ENCODE results near the gene KLHL11.

DNA sequence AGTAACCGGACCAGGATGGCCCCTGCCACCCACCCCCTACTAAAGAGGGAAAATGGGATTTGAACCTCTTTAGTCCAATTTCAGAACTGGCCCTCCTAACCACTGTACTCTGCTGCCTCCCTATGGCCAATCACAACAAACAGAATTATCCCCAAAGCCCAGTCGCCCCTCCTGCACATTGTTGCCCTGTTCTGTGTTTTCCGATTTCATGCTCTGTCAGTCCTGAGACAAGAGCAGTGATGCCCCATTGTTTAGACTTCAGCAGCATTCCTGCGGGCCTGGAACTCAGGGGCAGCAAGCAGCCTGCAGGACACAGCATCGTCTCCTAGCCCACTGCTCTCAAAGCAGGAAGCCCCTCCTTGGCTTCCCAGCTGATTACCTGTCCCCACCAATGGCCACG is 20.5 kb upstream of the KLHL11 start:
- no peak for TF ChIP-seq POLR2AphosphoS5 (IDR thresholded peaks at IDR 0.05)
- TF ChIP-seq, protein P1, sequence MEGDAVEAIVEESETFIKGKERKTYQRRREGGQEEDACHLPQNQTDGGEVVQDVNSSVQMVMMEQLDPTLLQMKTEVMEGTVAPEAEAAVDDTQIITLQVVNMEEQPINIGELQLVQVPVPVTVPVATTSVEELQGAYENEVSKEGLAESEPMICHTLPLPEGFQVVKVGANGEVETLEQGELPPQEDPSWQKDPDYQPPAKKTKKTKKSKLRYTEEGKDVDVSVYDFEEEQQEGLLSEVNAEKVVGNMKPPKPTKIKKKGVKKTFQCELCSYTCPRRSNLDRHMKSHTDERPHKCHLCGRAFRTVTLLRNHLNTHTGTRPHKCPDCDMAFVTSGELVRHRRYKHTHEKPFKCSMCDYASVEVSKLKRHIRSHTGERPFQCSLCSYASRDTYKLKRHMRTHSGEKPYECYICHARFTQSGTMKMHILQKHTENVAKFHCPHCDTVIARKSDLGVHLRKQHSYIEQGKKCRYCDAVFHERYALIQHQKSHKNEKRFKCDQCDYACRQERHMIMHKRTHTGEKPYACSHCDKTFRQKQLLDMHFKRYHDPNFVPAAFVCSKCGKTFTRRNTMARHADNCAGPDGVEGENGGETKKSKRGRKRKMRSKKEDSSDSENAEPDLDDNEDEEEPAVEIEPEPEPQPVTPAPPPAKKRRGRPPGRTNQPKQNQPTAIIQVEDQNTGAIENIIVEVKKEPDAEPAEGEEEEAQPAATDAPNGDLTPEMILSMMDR (IDR thresholded peaks at IDR 0.05 in 8 of 11, conservative IDR thresholded peaks at IDR 0.05 in 3 of 11), result peak in 1 of 11 experiments; percentile 16

Data from spleen (tissue), 7 donors.